ENCODE measurements around the gene NKX6-2.

The NKX6-2 gene

DNA sequence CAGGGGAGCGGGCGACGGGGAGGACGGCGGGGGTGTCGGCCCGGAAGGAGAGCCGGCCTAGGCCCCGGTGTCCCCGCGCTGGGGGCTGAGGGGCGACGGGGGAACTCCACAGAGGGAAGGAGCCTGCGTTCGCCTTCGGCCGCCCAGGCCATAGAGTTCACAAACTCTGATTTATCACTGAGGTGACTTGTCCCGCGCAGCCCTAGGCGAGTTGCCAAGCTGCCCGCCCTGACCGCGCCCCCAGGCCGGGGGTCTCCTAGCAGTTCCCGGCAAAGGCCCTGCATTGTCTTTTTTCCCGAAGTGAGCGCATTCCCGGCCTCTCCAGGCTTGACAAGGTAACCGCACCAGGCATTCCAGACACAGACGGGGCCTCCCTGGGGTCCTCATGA lies 2.9 kb upstream of the NKX6-2 start:
- Histone ChIP-seq H3K4me3 (no peak overlapping the region), H3K27ac (no peak overlapping the region)
- TF ChIP-seq, protein P1, sequence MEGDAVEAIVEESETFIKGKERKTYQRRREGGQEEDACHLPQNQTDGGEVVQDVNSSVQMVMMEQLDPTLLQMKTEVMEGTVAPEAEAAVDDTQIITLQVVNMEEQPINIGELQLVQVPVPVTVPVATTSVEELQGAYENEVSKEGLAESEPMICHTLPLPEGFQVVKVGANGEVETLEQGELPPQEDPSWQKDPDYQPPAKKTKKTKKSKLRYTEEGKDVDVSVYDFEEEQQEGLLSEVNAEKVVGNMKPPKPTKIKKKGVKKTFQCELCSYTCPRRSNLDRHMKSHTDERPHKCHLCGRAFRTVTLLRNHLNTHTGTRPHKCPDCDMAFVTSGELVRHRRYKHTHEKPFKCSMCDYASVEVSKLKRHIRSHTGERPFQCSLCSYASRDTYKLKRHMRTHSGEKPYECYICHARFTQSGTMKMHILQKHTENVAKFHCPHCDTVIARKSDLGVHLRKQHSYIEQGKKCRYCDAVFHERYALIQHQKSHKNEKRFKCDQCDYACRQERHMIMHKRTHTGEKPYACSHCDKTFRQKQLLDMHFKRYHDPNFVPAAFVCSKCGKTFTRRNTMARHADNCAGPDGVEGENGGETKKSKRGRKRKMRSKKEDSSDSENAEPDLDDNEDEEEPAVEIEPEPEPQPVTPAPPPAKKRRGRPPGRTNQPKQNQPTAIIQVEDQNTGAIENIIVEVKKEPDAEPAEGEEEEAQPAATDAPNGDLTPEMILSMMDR (IDR thresholded peaks at IDR 0.05) = no peak
- no peak for DNase-seq (ENCODE audit: low spot score)

DNA sequence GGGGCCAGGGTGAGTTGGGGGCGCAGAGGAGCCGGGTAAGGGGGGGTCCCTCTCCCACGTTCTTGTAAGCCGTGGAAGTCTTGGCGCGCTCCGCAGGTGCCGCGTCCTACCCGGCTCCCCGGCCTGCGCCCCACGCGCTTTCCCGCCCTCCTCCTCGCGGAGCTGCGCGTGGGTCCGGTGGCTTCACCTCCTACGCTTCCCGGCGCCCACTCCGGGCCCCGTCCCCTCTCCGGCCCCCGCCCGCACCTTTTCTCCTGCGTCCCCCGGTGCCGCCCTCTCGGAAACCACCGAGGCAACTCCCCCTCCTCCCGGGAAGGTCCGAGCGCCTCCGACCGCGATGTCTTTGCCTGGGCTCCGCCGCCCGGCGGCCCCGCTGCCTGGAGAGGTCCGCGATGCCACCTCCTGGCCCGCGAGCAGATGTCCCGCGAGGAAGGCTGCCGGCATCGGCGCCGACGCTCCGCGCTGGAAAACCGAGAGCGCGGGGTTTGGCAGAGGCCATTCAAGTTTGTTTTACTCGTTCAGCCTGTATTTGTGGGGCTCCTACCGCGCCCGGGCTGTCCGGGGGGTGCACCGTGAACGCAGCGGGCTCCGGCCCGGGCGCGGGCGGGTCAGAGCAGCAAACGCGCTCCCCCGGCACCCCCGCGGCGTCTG lies 2.4 kb upstream of the NKX6-2 start:
- TF ChIP-seq, protein P1 (IDR thresholded peaks at IDR 0.05) = no peak
- DNase-seq (ENCODE audit: low spot score) = no peak
- Histone ChIP-seq H3K4me3 (no peak overlapping the region), H3K27ac (no peak overlapping the region)

DNA sequence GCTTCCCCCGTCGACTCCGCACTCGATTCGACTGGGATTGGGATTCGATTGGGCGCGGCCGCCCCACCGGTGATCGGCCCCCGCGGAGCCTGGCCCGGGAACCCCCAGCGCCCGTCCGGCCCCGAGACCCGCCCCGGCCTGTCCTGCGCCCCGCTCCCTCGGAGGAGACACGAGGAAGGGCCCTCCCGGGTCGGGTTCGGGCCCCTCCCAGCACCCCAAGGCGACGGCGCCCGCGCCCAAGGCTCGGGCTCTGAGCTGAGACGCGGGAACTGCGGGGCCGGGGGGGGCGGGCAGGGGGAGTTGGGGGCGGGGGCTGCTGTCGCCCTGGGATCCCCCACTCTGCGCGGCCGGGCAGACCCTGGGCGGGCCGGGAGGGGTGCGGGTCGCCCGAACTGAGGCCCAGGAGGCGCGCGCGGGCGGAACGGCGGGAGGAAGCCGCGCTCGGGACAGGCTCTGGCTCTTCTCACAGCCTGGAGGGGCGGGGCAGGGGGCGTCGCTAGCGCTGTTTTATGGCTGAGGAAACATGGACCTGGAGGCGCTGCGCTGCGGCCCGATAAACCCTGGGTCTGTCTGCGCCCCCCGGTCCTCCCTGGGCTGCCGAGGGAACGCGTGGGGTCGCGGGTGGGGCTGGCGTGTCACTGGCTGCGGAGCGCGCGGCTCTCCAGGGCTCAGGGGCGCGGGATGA lies 1.7 kb upstream of the NKX6-2 start:
- TF ChIP-seq, protein P1 (IDR thresholded peaks at IDR 0.05) = no peak
- H3K27ac ChIP-seq = no peak overlapping the region
- peak overlapping the region; percentile 53 for H3K4me3 ChIP-seq
- DNase-seq (ENCODE audit: low spot score) = no peak

DNA sequence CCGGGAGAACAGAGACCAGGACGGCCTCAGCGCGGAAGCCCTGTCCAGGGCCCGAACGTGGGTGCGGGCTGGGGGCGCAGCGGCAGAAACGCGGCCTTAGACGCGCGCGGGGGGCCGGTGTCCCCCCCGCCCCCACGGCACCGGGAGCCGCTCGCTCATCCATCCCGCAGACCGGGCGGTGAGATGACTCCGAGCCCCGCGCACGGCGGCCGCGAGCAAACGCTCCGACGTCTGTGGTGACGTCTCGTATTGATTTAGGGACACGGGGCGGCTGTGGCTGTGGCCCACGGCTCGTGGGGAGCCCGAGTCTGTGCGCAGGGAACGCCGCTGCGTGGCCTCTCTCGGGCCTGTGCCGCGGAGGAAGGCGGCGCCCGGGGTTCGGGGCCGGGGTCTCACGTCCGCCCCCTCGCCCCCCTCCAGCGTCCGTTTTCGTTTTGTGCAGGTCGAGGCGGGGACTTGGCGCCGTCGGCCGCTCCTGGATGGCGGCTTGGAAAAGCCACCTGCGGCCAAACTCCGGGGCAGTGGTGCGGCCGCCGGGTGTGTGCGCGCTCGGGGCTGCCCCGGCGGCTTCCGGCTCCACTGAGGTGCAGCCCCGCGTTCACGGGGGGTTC lies 1.0 kb upstream of the NKX6-2 start:
- TF ChIP-seq, protein P1 (IDR thresholded peaks at IDR 0.05) = no peak
- DNase-seq (ENCODE audit: low spot score) = no peak
- peak overlapping the region; percentile 53 for H3K4me3 ChIP-seq
- no peak overlapping the region for H3K27ac ChIP-seq

DNA sequence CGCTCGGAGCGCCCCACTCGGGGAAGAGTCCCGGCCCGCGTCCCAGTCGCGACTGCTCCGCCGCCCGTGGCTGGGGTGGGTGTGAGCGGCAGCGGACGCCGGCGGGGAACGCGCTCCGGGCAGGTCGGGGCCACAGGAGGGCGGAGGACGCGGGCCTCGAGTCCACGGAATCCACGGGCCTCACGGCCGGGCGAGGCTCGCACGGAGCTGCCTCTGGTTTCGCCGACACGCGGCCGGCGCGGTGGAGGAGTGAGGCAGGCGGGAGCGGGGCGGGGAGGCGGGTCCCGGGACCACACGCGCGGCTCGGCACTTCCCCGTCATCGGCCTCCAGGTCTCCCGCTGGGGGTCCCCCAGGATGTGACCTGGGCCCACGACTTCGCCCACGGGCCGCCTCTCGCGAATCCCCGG lies 533 bp upstream of the NKX6-2 start:
- Histone ChIP-seq H3K4me3 (peak overlapping the region; percentile 53), H3K27ac (no peak overlapping the region)
- TF ChIP-seq, protein P1 (IDR thresholded peaks at IDR 0.05) = no peak
- DNase-seq (ENCODE audit: low spot score) = no peak

DNA sequence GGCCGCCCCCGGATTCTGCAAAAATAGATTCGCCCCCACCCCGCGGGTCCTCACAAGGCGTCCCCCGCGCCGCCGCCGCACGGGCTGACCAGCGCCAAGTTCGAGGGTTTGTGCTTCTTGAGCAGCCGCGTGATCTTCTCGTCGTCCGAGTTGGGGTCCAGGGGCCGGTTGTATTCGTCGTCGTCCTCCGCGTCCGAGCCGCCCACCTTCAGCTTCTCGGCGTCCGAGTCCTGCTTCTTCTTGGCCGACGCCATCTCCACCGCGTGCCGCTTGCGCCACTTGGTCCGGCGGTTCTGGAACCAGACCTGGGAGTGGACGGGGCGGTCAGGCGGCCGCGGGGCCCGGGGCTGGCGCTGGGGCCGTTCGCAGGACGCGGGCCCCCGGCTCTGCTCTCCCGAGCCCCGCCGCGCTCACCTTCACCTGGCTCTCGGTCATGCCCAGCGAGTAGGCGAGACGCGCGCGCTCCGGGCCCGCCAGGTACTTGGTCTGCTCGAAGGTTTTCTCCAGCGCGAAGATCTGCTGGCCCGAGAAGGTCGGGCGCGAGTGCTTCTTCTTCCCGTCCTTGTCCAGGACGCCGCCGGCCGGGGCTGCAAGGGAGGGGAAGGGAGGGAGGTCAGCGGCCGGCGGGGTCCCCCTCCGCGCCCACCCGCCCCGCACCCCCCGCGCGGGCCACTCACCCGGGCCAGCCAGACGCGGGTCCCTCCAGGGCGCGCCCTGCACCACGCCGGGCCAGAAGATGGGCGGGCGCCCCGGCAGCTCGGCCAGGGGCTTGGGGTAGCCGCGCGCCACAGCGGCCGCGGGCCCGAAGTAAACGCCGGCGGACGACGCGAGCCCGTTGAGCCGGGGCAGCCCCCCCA lies 853 bp downstream of the NKX6-2 start:
- DNase-seq (ENCODE audit: low spot score) = no peak
- TF ChIP-seq, protein P1 (IDR thresholded peaks at IDR 0.05) = no peak
- no peak overlapping the region for H3K27ac ChIP-seq
- peak overlapping the region; percentile 50 for H3K4me3 ChIP-seq

Measured in coronary artery (tissue), 2 donors.